Transverse colon (tissue), 4 donors: ENCODE results near the gene CD47. TPM values are rescaled to one million over a fixed set of nuclear protein-coding genes. Genes with fewer than 3 reads are reported as not detected.

Experiments used
- DNase-seq: peaks from one replicate; pipeline ENCODE4 v3.0.0-alpha.2; 2019
- H3K27ac ChIP-seq, 4 donors: fragments of 200-600 bp; sonication (generic); 2 replicates each; pipeline ENCODE4 v1.5.1; 2016 to 2018; ENCODE audit warnings: inconsistent platforms in 4 of 4
- H3K27me3 ChIP-seq: fragments of 200-600 bp; sonication (generic); 2 replicates; pipeline ENCODE4 v1.5.1; 2017; ENCODE audit warnings: inconsistent platforms
- H3K36me3 ChIP-seq, 4 donors: fragments of 200-600 bp; sonication (generic); 2 replicates each; pipeline ENCODE4 v1.5.1; 2017 to 2019; ENCODE audit warnings: inconsistent platforms in 4 of 4
- H3K4me1 ChIP-seq, 4 donors: fragments of 200-600 bp; sonication (generic); 2 replicates each; pipeline ENCODE4 v1.5.1; 2017 to 2020; ENCODE audit warnings: inconsistent platforms in 4 of 4
- H3K4me3 ChIP-seq, 4 donors: fragments of 200-600 bp; sonication (generic); 1 replicate in 1 of 4; 2 replicates in 3 of 4; pipeline versions ENCODE4 v1.5.1 to v1.6.1; 2017 to 2019; ENCODE audit warnings: inconsistent platforms in 4 of 4
- H3K9me3 ChIP-seq, 2 donors: fragments of 200-600 bp; sonication (generic); 2 replicates each; pipeline ENCODE4 v1.5.1; 2017 to 2019; ENCODE audit warnings: inconsistent platforms in 2 of 2
- CTCF ChIP-seq, 5 experiments: fragments of 200-600 bp in 3 of 5; fragments of 450-650 bp in 2 of 5; sonication (generic) in 3 of 5; IDR thresholded peaks; 1 replicate in 2 of 5; 2 replicates in 3 of 5; pipeline ENCODE4 v1.5.1; 2016 to 2017; ENCODE audit warnings: antibody characterized with exemption in 5 of 5, inconsistent platforms in 3 of 5, mild to moderate bottlenecking in 2 of 5, moderate library complexity in 1 of 5
- EP300 ChIP-seq: sonication (generic); formaldehyde crosslinking; IDR thresholded peaks from one replicate; pipeline ENCODE4 v1.6.1; 2017; ENCODE audit warnings: antibody characterized with exemption, low read depth
- POLR2A ChIP-seq: fragments of 450-650 bp; IDR thresholded peaks from one replicate; pipeline ENCODE4 v1.6.1; 2016; ENCODE audit warnings: antibody characterized with exemption, mild to moderate bottlenecking, moderate library complexity
- POLR2AphosphoS5 ChIP-seq, 3 donors: sonication (generic); formaldehyde crosslinking; IDR thresholded peaks; one replicate each; pipeline ENCODE4 v1.6.1; 2016; ENCODE audit warnings: antibody characterized with exemption in 3 of 3
- WGBS, 2 donors: methylation state at CpG; one replicate each; pipeline ENCODE4 v1.1.5; 2018; ENCODE audit warnings: low coverage in 1 of 2; 5-methylcytosine and 5-hydroxymethylcytosine counted together
- in situ Hi-C, 4 donors: fragments of 200-750 bp; cut with MboI; loops; one replicate each; pipeline versions ENCODE4 v1.15.0 to v1.15.1; 2017; ENCODE audit warnings: low sequenced_read_pairs in 3 of 4, low pct_ligation_motif_present in 1 of 4, low pct_unique_long_range_greater_than_20kb in 1 of 4
- intact Hi-C: fragments of 100-400 bp; cut with DNase I; formaldehyde crosslinking; loops from one replicate; pipeline ENCODE4 v1.15.1; 2023; ENCODE audit warnings: low total_unique reads
- total RNA-seq, 4 donors: library from RNA; depleted of rRNA; stranded (reverse); fragments of >200 nt; gene quantifications; one replicate each; pipeline ENCODE4 v1.1.0, GENCODE V29; 2016

Gene CD47
- total RNA-seq, 4 donors from 2014 or later, result 71.7 to 108 (median 93.4) TPM

- Histone ChIP-seq H3K27ac (no peak overlapping the region), H3K27me3 (no peaks in the 10 kb centered on the region), H3K4me1 (peaks cover 0 to 37% (median 19%) of the 10 kb centered on the region in 4 donors), H3K4me3 (no peak overlapping the region), H3K36me3 (no peaks in the 10 kb centered on the region), H3K9me3 (no peaks in the 10 kb centered on the region)
- in situ Hi-C loops, result loop anchor here in 1 of 4 donors (25.0 kb wide), 2 partner anchors 127 to 148 kb away; partner anchors contain the start of gene IFT57
- TF ChIP-seq CTCF (IDR thresholded peaks at IDR 0.05) (no peak), EP300 (no peak), POLR2A (no peak), POLR2AphosphoS5 (IDR thresholded peaks at IDR 0.05) (no peak)
- no peak for DNase-seq
- intact Hi-C loops, result loop anchor here (10.0 kb wide), 1 partner anchor 131 kb away; no protein-coding TSS in a partner anchor
Measured at GRCh38 chr3:108085370-108085769, 5.5 kb downstream of the CD47 start.

- intact Hi-C loops, result loop anchor here (10.0 kb wide), 1 partner anchor 125 kb away; no protein-coding TSS in a partner anchor
- TF ChIP-seq CTCF (IDR thresholded peaks at IDR 0.05), result no peak
- no peak for TF ChIP-seq POLR2A
- no peak for TF ChIP-seq EP300
- TF ChIP-seq POLR2AphosphoS5 (IDR thresholded peaks at IDR 0.05), result no peak
- no peak overlapping the region for H3K4me3 ChIP-seq
- H3K36me3 ChIP-seq, result no peaks in the 10 kb centered on the region
- peaks cover 0 to 5% (median 0%) of the 10 kb centered on the region in 4 donors for H3K4me1 ChIP-seq
- H3K9me3 ChIP-seq, result no peaks in the 10 kb centered on the region
- H3K27ac ChIP-seq, result no peak overlapping the region
- in situ Hi-C loops, result loop anchor here in 1 of 4 donors (25.0 kb wide), 2 partner anchors 132 to 143 kb away; partner anchors contain the start of gene IFT57
- H3K27me3 ChIP-seq, result no peaks in the 10 kb centered on the region
- no peak for DNase-seq
- WGBS, 2 donors, result 88 to 96% methylated on average over 5 of the region's 5 CpGs
Measured at GRCh38 chr3:108079877-108080276, 11.0 kb downstream of the CD47 start.

- DNase-seq, result no peak
- H3K4me3 ChIP-seq, result no peak overlapping the region
- intact Hi-C loops, result no loop called here
- H3K4me1 ChIP-seq, result peaks cover 0 to 5% (median 0%) of the 10 kb centered on the region in 4 donors
- no peaks in the 10 kb centered on the region for H3K9me3 ChIP-seq
- H3K27ac ChIP-seq, result no peak overlapping the region
- in situ Hi-C loops, result loop anchor here in 1 of 4 donors (25.0 kb wide), 2 partner anchors 133 to 142 kb away; partner anchors contain the start of gene IFT57
- no peaks in the 10 kb centered on the region for H3K27me3 ChIP-seq
- H3K36me3 ChIP-seq, result no peaks in the 10 kb centered on the region
- TF ChIP-seq POLR2A, result no peak
- no peak for TF ChIP-seq EP300
- TF ChIP-seq CTCF (IDR thresholded peaks at IDR 0.05), result no peak
- TF ChIP-seq POLR2AphosphoS5 (IDR thresholded peaks at IDR 0.05), result no peak
- 79% methylated on average over 1 of the region's 1 CpG; no CpG with 5 or more reads in 1 of the 2 donors for WGBS, 2 donors
Measured at GRCh38 chr3:108079043-108079442, 11.8 kb downstream of the CD47 start.

GRCh38 chr3:108076564-108076963, 14.3 kb downstream of the CD47 start:
- Histone ChIP-seq H3K27ac (no peak overlapping the region), H3K36me3 (no peaks in the 10 kb centered on the region), H3K27me3 (no peaks in the 10 kb centered on the region), H3K9me3 (no peaks in the 10 kb centered on the region), H3K4me3 (no peak overlapping the region), H3K4me1 (no peaks in the 10 kb centered on the region)
- intact Hi-C loops (no loop called here), in situ Hi-C loops (loop anchor here in 1 of 4 donors (25.0 kb wide), 2 partner anchors 136 to 139 kb away; partner anchors contain the start of gene IFT57)
- DNase-seq, result no peak
- TF ChIP-seq EP300 (no peak), CTCF (IDR thresholded peaks at IDR 0.05) (no peak), POLR2AphosphoS5 (IDR thresholded peaks at IDR 0.05) (no peak), POLR2A (no peak)
- WGBS, 2 donors, result 89 to 100% methylated on average over 2 of the region's 2 CpGs
